NCI-H1092 (cell line): Measurements from ENCODE around the gene SURF4.
"Not testable (repeated sequence)": the region's sequence is repeated elsewhere in the genome, so short reads cannot be mapped to it uniquely, and the experiment has no call there.

ENCODE experiments used
- DNase-seq: peaks from one replicate; lab custom pipeline; 2025; lab: John Stamatoyannopoulos, UW

SURF4 gene

GRCh38 chr9:133334161-133334560 lies 41.7 kb downstream of the SURF4 start:
- no peak for DNase-seq

- DNase-seq = no peak
Measured at GRCh38 chr9:133333566-133333965, 42.3 kb downstream of the SURF4 start.

- no peak for DNase-seq
Measured at GRCh38 chr9:133333011-133333410, 42.8 kb downstream of the SURF4 start.

- DNase-seq = no peak
Measured at GRCh38 chr9:133332381-133332730, 43.5 kb downstream of the SURF4 start.

- DNase-seq = no peak
Measured at GRCh38 chr9:133331641-133332380, 44.0 kb downstream of the SURF4 start.

GRCh38 chr9:133331221-133331620 lies 44.6 kb downstream of the SURF4 start:
- DNase-seq = no peak

GRCh38 chr9:133329306-133330156 lies 46.3 kb downstream of the SURF4 start:
- not testable (repeated sequence) for DNase-seq

GRCh38 chr9:133327834-133328484 lies 47.9 kb downstream of the SURF4 start:
- DNase-seq = no peak

- not testable (repeated sequence) for DNase-seq
Measured at GRCh38 chr9:133327021-133327420, 48.8 kb downstream of the SURF4 start.

- DNase-seq = no peak
Measured at GRCh38 chr9:133323991-133324703, 51.7 kb downstream of the SURF4 start.

- DNase-seq = no peak
Measured at GRCh38 chr9:133323211-133323610, 52.6 kb downstream of the SURF4 start.

- no peak for DNase-seq
Measured at GRCh38 chr9:133322701-133323100, 53.2 kb downstream of the SURF4 start.

- no peak for DNase-seq
Measured at GRCh38 chr9:133321411-133321935, 54.4 kb downstream of the SURF4 start.

GRCh38 chr9:133320421-133320881 lies 55.4 kb downstream of the SURF4 start:
- DNase-seq = no peak

GRCh38 chr9:133317551-133317950 lies 58.3 kb downstream of the SURF4 start:
- not testable (repeated sequence) for DNase-seq

GRCh38 chr9:133315997-133316396 lies 59.9 kb downstream of the SURF4 start:
- no peak for DNase-seq
